Vagina (tissue), 2 donors: Measurements from ENCODE around the gene BUD23.

Experiments
- CTCF ChIP-seq, 3 experiments: fragments of 450-650 bp in 2 of 3; fragments of 200-600 bp in 1 of 3; sonication (generic) in 1 of 3; IDR thresholded peaks; one replicate each; pipeline ENCODE4 v1.5.1; 2017 to 2019; ENCODE audit warnings: antibody characterized with exemption in 3 of 3, mild to moderate bottlenecking in 2 of 3, moderate library complexity in 2 of 3
- POLR2A ChIP-seq, 2 donors: fragments of 450-650 bp; IDR thresholded peaks; one replicate each; pipeline ENCODE4 v1.6.1; 2017; ENCODE audit warnings: antibody characterized with exemption in 2 of 2, mild to moderate bottlenecking in 2 of 2, moderate library complexity in 2 of 2

- no peak for TF ChIP-seq POLR2A (IDR thresholded peaks at IDR 0.05)
- no peak for TF ChIP-seq CTCF (IDR thresholded peaks at IDR 0.05)
Observed at GRCh38 chr7:73705551-73705920, 22.1 kb downstream of the BUD23 start.
